HUDEP-2 (cell line): ENCODE measurements around the gene WNT3A.

ENCODE experiments used
- DNase-seq, 76 experiments: peaks; one replicate each; lab custom pipeline; 2025; ENCODE audit not compliant: unreplicated experiment in 76 of 76; lab: John Stamatoyannopoulos, UW

Gene WNT3A

DNA sequence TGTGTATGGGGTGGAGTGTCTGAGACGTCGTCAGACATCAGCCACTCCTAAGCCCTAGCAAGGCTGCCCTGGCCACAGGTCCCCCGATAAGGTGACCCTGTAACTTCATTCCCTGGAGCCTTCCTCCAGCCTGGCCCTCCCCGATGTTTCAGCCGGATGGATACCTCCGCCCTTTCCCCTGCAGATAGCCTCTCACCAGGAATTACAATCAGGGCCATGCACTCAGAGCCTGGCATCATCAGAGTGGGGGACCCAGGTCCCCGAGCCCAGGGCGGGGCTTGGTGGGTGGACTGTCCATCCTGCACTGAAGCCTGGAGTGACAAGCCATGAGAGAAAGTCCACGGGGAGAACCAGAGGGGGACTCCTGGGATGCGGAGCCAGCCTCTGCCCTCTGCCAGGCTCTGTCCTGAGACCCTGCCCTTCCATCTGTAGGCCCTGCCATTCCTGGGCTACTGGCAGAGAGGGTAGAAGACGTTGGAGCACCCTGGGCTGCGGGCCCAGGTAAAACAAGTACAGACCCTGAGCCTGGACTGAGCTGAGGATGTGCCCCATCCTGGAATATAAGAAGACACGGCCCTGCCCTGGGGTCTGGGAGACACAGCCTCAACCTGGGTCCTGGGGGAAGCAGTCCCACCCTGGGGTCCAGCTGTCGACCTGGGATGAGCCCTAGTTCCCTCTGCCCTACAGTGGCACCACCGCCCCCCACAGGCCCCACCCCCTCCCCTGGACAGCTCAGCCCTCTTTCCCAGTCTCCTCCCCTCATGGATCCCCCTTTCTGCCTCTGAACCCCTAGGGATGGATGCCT lies 58.9 kb downstream of the WNT3A start:
- DNase-seq, result no peak

DNA sequence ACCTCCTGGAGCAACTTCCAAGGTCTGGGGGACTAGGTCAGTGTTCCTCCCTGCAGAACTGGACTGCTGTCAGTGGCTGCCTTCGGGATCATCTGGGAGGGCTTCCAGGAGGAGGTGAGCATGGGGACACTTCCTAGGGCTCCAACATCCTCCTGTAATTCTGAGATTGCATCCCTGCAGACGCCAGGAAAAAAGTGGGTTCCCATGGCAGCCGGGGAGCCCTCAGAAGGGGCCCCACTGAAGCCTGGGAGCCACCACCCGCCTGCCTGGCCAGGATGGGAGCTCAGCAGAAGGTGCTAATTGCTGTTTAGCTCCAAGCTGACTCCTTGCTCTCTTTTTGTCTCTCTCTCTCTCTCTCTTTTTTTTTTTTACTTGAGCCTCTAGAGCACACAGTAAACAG lies 59.6 kb downstream of the WNT3A start:
- DNase-seq, result no peak

DNA sequence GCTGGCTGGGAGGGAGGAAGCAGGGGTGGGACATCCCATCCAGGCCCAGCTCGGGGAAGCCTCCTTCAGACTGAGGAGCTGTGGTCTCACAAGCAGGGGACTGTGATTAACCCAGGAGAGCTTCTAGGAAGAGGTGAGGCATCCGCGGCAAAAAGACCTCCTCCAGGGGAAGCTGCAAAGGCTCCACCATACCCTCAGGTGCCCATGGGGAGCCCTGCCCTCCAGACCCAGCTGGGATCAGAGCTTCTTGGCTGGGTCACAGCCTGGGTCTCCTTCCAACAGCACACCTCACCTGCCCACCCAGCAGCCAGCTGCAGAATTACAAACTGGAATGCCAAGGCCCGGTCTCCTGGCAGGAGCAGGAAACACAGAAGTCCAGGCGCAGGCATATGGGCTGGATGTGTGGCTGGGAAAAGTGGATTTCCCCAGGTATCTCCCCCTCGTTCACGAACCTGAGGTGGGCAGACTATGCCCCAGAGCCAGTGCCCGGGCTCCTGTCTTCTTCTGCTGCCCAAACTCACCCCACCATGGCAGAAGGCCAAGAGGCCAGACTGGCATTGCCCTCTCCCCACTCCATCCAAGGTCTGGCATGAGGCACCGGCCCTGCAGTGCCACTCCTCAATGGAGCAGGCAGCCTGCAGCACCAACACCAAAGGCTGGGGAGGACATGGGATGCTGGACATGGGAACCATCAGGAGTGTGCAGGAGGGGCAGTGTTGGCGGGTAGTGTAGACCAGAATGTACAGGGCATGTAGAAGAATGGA lies 60.3 kb downstream of the WNT3A start:
- DNase-seq, result no peak

DNA sequence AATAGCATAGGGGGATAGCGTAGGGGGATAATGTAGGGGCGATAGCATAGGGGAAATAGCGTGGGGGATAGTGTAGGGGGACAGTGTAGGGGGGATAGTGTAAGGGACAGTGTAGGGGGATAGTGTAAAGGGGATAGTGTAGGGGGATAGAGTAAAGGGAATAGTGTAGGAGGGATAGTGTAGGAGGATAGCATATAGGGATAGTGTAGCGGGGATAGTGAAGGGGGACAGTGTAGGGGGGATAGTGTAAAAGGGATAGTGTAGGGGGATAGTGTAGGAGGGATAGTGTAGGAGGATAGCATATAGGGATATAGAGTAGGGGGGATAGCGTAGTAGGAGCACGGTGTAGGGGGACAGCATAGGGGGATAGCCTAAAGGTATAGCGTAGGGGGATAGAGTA lies 61.6 kb downstream of the WNT3A start:
- no peak for DNase-seq

DNA sequence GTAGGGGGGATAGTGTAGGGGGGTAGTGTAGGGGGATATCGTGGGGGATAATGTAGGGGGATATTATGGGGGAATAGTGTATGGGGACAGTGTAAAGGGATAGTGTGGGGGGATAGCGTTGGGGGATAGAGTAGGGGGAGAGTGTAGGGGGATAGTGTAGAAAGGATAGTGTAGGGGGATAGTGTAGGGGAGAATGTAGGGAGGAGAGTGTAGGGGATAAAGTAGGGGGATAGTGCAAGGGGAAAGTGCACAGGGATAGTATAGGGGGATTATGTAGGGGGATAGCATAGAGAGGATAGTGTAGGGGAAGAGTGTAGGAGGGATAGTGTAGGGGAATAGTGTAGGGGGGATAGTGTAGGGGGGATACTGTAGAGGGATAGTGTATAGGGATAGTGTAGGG lies 63.4 kb downstream of the WNT3A start:
- DNase-seq, result no peak

DNA sequence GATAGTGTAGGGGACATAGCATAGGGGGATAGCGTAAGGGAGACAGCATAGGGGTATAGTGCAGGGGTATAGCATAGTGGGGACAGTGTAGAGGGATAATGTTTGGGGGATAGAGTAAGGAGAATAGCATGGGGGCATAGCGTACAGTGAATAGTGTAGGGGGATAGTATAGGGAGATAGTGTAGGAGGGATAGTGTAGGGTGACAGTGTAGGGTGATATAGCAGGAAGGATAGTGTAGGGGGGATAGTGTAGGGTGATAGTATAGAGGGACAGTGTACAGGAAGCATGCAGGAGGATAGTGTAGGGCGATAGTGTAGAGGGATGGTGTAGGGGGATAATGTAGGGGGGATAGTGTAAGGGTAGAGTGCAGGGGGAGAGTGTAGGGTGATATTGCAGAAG lies 64.1 kb downstream of the WNT3A start:
- DNase-seq, result no peak

DNA sequence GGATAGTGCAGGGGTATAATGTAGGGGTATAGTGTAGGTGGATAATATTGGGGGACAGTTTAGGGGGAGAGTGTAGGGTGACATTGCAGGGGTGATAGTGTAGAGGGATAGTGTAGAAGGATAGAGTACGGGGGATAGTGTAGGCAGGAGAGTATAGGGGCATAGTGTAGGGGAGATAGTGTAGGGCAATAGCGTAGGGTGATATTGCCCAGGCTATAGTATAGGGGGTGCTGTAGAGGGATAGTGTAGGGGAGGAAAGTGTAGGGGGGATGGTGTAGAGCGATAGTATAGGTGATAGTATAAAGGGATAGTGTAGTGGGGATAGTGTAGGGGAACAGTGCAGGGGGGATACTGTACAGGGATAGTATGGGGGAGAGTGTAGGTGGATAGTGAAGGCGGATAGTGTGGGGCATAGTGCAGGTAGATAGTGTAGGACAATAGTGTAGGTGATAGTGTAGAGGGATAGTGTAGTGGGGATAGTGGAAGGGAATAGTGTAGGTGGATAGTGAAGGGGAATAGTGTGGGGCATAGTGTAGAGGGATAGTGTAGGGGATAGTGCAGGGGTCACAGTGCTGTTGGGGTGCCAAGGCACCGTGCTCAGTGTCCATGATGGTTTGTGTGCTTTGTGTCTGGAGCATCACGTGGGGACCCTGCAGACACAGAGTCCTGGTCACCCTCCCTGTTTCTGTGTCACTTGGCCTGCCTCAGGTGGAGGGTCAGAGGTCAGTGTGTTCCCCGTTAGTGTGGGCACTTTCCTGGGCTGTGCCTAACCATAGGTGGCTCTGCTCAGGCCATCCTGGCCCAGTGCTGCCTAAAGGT lies 65.2 kb downstream of the WNT3A start:
- DNase-seq, result no peak

DNA sequence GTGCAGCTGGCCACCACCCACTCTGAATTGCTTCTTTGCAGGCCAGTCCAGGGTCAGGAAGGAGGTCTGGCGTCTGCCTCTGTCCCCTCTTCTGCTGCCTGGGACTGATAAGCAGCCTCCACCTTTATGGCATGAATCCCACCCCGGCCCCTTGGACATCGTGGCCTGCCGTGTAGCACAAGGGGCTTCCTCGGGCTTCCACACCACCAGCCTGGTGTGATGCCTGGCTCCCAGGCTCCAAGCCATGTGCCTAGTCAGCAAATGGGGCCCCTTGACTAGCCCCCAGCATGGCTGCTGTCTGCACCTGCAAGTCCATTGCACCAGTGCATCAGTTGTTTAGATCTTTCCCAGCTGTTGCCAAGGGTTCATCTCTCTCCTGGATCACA lies 65.9 kb downstream of the WNT3A start:
- DNase-seq, result no peak

DNA sequence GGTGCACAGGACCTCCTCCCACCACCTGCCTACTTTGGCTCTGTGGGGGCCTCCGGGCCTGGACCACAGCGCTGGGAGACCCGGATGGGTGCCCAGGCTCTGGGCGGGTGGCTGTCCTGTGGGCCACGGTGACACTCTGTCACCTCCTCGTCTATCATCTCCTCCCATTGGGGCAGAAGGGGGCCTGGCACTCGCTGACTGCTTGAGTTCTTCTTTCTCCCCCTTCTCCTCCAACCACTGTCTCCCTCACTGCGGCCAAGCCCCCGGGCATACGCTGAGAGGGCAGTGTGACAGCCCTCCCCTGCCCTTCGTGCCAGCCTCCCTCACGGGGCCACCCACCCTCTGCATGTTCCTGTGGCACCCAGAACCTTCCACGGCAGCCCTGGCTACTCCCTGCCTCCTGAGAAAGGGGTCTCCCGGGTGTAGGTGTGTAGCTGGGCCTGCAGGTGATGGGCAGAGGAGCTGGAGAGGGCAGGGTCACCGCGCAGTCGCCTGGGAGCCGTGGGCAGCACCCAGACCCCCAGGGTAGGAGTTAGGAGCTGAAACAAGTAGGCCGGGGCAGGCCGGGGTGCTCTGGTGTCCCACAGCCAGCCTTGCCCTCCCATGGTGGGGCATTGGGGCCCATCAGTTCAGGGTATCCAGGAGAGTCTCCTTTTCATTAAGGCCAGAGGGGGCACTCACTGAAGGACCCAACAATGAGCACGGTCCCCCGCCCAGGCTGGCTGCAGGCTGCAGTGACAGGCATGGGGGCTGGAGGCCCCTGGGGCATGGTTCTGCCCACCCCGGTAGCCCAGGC lies 66.5 kb downstream of the WNT3A start:
- DNase-seq, result no peak

DNA sequence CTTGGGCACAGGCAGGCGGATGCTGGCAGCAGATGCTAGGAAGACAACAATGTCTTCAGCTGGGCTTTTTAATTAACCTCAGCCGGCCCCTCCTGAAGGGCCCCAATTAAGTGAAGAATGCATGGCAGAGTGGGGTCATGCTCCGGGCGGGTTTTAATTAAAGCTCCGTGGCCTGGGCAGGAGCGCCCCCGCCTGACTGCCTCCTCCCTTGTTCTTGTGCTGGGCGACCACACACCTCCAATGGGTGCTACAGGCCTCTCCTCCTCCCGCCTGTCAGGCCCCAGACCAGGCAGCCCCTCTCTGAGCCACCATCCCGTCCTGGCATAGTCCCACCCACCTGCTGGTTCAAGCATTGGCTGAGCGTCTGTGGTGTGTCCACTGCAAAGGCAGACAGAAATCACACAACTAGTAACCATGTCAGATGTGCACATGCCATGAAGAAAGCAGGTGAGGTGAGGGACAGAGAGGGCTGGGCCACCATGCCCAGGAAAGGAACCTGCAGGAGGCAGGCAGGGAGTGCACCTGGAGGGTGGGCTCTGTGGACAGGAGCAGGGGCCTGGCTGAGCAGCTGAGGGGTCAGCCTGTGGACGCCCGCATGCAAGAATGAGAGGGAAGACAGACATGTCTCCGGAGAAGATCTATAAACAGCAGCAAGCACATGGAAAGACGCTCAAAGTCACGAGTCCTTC lies 67.2 kb downstream of the WNT3A start:
- DNase-seq, result peak in 11 of 76 experiments; percentile 10 to 41 (median 14)

DNA sequence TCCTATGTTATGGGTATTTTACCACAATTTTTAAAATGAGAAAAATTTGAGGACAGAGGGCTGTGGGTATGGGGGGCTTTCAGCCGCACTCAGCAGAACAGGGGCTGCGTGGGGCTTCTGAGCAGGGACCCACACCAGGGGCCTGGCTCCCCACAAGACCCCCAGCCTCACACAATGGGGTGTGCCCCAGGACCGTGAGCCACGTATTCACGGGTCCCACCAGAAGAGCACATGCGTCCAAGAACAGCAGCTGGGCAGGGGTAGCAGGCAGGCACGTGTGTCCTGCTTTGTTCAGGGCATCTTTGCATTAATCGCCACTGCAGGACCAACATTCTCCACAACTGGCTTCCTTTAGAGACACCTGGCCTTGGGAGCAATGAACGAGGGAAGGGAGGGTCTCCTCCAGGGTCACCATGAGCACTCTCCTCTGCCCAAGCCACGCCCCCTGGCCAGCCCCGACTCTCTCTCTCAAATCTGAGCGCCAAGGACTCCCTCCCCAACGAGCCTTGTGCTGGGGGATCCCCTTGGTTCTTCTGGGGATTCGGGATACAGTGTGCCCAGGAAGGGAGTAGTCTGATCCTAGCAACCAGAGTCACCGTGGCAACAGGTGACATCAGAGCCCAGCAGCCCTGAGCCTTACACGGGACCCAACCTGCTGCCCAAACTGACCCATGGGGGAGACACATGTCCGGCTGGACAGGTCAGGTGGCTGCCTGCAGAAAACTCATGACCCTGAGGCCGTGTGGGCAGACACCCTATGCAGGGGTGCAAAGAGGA lies 68.3 kb downstream of the WNT3A start:
- no peak for DNase-seq

DNA sequence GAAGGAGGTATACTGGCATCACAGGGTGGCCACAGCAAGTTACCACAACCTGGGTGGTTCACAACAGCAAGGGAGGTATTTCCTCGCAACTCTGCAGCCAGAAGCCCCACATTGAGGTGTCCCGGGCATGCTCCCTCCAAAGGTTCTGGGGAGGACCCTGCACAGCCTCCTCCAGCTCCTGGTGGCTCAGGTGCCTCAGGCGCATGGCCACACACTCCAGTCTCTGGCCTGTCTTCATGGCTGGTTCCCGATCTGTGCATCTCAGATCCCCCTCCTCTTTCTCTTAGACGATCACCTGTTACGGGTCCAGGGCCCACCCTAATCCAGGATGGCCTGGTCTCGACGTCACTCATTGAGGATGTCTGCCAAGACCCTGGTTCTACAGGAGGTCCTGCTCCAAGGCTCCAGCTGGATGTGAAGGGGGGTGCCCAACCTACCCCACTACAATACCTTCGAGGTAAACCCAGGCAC lies 69.0 kb downstream of the WNT3A start:
- DNase-seq, result no peak

DNA sequence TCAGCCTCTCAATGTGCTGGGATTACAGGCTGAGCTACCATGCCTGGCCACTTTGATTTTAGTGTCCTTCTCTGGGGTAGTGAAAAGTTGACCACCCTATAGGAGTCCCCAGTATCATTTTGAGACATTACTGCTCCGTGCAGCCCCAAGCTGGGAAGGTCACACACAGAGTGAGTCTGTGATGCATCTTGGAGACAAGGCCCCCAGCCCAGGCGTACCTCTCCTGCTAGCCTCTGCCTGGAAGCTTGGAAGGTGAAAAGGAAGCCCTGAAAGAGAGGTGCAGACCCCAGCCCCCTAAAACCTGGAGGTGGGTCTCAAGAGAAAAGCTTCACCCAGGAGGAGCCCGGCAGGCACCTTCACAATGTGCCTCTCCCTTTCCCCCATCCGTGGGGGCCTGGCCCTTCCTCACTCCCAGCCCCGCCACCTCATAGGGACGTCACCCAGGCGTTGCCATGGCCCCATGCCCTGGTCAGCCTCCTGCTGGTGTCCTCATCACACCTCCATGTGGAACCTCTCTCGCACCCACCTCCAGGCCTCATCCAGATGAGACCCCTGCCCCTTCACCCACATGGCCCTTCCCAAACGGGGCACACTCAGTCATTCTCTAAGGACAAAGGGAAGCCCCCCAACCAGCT lies 70.1 kb downstream of the WNT3A start:
- no peak for DNase-seq

DNA sequence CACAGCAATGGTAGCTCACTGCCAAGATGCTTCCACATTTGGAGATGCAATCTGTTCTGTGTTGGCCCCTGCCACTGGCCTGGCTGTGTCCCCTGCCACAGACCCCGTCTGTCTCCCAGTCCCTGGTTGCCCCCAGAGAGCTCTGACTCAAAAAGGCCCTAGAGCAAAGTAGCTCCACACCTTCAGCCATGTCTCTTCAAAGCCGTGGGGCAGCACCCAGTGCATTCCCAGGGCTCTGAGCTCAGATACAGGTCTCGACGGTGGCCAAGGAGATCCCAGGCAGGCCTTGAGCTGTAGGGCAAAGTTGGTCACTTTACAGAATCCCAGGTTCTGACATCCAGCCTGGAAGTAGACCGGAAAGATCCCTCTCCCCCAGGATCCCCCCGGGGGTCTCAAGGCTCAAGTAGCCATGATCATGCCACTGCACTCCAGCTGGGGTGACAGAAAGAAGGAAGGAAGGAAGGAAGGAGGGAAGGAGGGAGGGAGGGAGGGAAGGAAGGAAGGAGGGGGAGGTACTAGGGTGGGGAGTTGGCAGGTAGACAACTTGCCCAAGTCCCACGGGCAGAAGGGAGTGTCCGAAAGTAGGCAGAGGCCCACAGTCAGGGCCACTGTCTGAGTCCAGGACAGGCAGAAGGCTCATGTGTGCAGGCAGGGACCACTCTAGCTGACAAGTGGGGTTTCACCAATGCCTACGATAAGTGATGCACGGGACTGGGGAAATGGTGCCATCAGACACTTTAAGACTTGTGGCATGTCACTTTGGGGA lies 71.0 kb downstream of the WNT3A start:
- DNase-seq, result no peak

DNA sequence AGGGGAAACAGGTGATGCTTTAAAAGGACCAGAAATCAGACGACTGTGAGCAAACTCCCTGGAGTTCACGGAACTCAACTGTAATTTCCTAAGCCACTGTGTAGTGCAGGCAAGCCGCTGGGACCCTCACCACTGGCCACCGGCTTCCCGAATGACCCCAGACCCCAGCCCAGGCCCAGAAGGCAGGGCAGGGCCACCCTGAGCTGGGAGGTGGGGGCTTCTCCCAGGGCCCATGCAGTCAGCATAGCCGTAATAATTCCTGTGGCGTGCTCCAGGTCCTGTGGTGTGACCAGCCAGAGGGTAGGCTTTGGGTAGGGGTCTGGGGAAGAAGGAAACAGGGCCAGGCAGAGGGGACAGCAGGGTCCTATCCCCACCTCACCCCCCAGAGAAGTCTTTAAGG lies 72.2 kb downstream of the WNT3A start:
- no peak for DNase-seq

DNA sequence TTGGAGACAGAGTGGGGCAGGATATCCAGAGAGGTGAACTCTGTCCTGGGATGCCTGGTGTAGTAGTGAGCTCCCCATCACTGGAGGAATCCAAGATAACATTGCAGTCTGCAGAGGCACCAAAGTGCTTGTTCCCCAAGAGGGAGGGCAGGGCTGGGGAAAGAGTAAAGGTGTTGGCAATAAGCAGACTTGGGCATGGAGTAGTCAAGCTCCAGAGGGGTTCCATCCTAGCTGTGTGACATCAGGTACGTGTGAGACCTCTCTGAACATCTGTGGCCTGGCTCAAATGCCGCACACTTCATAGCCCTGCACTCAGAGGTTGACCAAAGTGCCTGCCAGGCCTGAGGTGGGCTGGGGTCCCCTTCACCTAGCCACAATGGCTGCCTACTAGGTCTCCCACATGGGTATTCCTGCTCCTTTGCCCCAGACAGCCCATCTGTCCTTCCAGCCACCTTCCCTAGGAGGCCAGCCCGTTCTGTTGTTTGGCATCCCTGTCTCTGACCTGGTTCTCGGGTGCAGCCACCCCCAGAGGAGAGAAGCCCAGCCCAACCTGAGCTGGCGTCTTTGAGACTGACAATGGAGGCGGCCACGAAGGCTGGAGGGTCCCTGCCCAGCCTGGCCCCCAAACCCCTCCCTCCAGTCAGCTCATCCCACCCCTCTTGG lies 72.9 kb downstream of the WNT3A start:
- no peak for DNase-seq

DNA sequence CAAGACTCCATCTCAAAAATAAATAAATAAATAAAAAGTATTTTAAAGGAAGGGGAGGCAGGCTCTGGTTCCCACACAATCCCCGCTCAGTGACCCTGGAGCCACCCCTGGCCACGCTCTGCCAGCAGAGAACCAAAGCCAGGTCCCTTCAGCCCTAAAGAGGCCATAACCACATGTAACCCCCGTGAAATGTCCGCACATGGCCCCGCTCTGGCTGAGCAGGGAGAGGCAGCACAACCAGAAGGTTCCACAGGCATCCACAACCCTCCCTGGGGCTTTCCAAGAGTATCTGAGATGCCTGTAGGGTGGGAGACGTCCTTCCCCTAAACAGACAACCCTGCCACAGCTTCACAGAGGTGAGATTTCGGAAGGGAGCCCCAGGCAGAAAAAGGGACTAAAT lies 74.3 kb downstream of the WNT3A start:
- DNase-seq, result no peak
